DMS153 treated with DMSO at 0.1 percent for 48 hours (cell line): ENCODE data around the gene AGPS.
"Not testable (repeated sequence)": the region's sequence is repeated elsewhere in the genome, so short reads cannot be mapped to it uniquely, and the experiment has no call there.

Source experiments
- DNase-seq: peaks from one replicate; lab custom pipeline; 2025; ENCODE audit not compliant: unreplicated experiment; lab: John Stamatoyannopoulos, UW

Gene AGPS

GRCh38 chr2:177467646-177468045 lies 75.1 kb downstream of the AGPS start:
- DNase-seq, result no peak

GRCh38 chr2:177471990-177472389 lies 79.4 kb downstream of the AGPS start:
- no peak for DNase-seq

GRCh38 chr2:177474301-177474700 lies 81.7 kb downstream of the AGPS start:
- no peak for DNase-seq

GRCh38 chr2:177474998-177475397 lies 82.4 kb downstream of the AGPS start:
- DNase-seq, result no peak

- DNase-seq, result no peak
Observed at GRCh38 chr2:177476897-177477296, 84.3 kb downstream of the AGPS start.

- DNase-seq, result no peak
Observed at GRCh38 chr2:177478029-177478428, 85.5 kb downstream of the AGPS start.

GRCh38 chr2:177478907-177479306 lies 86.3 kb downstream of the AGPS start:
- DNase-seq, result no peak

GRCh38 chr2:177482195-177482594 lies 89.6 kb downstream of the AGPS start:
- DNase-seq, result no peak

- DNase-seq, result no peak
Observed at GRCh38 chr2:177483531-177483930, 91.0 kb downstream of the AGPS start.

GRCh38 chr2:177484180-177484795 lies 91.7 kb downstream of the AGPS start:
- DNase-seq, result no peak

- DNase-seq, result not testable (repeated sequence)
Observed at GRCh38 chr2:177485657-177486056, 93.1 kb downstream of the AGPS start.

- DNase-seq, result peak; percentile 57
Observed at GRCh38 chr2:177489719-177490301, 97.2 kb downstream of the AGPS start.

- no peak for DNase-seq
Observed at GRCh38 chr2:177495945-177496344, 103.4 kb downstream of the AGPS start.

- no peak for DNase-seq
Observed at GRCh38 chr2:177496921-177497320, 104.3 kb downstream of the AGPS start.

GRCh38 chr2:177501186-177501585 lies 108.6 kb downstream of the AGPS start:
- DNase-seq, result no peak

GRCh38 chr2:177506505-177506904 lies 113.9 kb downstream of the AGPS start:
- no peak for DNase-seq

- no peak for DNase-seq
Observed at GRCh38 chr2:177506998-177507397, 114.4 kb downstream of the AGPS start.

GRCh38 chr2:177516824-177517544 lies 124.4 kb downstream of the AGPS start:
- no peak for DNase-seq

- DNase-seq, result no peak
Observed at GRCh38 chr2:177518754-177519153, 126.2 kb downstream of the AGPS start.

- DNase-seq, result no peak
Observed at GRCh38 chr2:177519534-177520115, 127.1 kb downstream of the AGPS start.

GRCh38 chr2:177520324-177520723 lies 127.8 kb downstream of the AGPS start:
- no peak for DNase-seq

GRCh38 chr2:177523781-177524180 lies 131.2 kb downstream of the AGPS start:
- no peak for DNase-seq
